ENCODE measurements around the gene LRP1B. TPM values are rescaled to one million over a fixed set of nuclear protein-coding genes. Genes with fewer than 3 reads are reported as not detected.

Gene LRP1B
- total RNA-seq, 1 donor from 2014 or later, result 1.7 TPM

DNA sequence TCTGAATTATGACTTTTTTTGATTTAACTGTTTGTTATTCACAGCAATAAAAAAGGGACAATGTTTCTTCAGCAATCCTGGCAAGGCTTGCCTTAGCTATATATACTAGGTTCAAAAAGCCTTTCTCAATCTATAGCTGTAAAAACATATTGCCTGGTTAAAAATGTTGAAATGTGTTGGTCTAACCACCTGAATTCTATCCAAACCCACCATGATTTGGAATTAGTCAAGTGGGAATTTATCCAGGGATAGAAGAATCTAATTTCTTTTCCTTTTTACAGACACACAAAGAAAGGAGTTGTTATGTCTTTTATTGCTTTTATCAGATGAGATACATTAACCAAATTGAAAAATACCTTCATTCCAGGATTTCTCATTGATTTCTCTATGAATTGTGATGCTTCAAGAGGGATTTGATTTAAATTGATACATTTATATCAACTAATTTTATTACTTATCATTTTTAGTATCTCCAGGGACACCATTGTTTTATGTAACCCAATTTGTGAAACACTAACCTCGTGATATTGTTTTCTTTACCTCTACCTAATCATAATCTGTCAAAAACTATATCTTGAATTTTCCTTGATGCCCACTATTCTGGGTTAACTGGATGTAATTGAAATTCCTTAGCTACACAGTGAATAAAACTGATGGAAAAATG lies 88.1 kb downstream of the LRP1B start:
- Mint-ChIP-seq H3K4me3 (no peak overlapping the region), H3K4me1 (peaks cover 8% of the 10 kb centered on the region), H3K27me3 (ENCODE audit: low read depth) (no peaks in the 10 kb centered on the region), H3K9me3 (no peaks in the 10 kb centered on the region), H3K36me3 (no peaks in the 10 kb centered on the region), H3K27ac (no peak overlapping the region)
- TF ChIP-seq, protein P1, sequence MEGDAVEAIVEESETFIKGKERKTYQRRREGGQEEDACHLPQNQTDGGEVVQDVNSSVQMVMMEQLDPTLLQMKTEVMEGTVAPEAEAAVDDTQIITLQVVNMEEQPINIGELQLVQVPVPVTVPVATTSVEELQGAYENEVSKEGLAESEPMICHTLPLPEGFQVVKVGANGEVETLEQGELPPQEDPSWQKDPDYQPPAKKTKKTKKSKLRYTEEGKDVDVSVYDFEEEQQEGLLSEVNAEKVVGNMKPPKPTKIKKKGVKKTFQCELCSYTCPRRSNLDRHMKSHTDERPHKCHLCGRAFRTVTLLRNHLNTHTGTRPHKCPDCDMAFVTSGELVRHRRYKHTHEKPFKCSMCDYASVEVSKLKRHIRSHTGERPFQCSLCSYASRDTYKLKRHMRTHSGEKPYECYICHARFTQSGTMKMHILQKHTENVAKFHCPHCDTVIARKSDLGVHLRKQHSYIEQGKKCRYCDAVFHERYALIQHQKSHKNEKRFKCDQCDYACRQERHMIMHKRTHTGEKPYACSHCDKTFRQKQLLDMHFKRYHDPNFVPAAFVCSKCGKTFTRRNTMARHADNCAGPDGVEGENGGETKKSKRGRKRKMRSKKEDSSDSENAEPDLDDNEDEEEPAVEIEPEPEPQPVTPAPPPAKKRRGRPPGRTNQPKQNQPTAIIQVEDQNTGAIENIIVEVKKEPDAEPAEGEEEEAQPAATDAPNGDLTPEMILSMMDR (IDR thresholded peaks at IDR 0.05; ENCODE audit: unreplicated experiment), result no peak
- DNase-seq (ENCODE audit: low spot score in 2 of 2, unreplicated experiment in 2 of 2), result no peak

DNA sequence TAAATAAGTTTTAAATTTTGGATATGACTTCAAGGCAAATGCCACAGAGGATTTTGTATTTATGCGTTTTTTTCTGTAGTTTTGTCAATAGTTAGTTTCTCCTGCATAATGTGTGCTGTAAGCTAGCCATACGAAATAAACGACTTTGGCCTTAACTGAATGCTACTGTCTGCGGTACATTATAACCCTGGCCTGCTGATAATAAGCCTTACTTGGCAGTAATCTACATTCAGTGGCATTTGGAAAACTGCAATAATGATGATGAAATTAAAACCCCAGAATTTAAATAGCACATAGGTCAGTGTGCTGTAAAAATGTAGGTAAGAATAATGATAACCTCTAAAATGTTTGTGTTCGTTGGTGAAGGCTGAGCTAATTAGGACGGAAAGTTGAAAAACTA lies 88.8 kb downstream of the LRP1B start:
- Mint-ChIP-seq H3K27me3 (ENCODE audit: low read depth) (no peaks in the 10 kb centered on the region), H3K4me3 (no peak overlapping the region), H3K9me3 (no peaks in the 10 kb centered on the region), H3K27ac (no peak overlapping the region), H3K4me1 (peaks cover 14% of the 10 kb centered on the region), H3K36me3 (no peaks in the 10 kb centered on the region)
- TF ChIP-seq, protein P1 (IDR thresholded peaks at IDR 0.05; ENCODE audit: unreplicated experiment), result no peak
- DNase-seq (ENCODE audit: low spot score in 2 of 2, unreplicated experiment in 2 of 2), result no peak

DNA sequence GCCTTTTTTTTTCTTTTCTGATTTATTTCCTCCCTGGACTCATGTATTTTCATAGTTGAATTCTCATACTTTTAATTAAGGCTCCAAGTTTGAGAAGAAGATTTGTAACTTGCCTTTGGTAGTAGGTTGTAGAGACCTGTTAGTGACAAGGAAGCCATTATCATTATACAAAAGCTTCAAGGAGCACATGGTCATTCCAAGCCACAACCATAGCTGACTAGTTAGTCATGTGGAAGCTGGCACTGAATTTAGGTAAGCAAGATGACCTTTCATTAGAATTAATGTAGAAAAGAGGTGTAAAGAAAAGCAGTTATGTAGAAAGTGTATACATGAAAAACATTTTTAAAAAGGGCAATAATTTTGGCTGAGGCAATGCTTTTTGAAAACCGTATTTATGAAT lies 89.7 kb downstream of the LRP1B start:
- H3K4me3 Mint-ChIP-seq, result no peak overlapping the region
- no peaks in the 10 kb centered on the region for H3K9me3 Mint-ChIP-seq
- no peaks in the 10 kb centered on the region for H3K36me3 Mint-ChIP-seq
- TF ChIP-seq, protein P1 (IDR thresholded peaks at IDR 0.05; ENCODE audit: unreplicated experiment), result no peak
- no peaks in the 10 kb centered on the region for H3K27me3 Mint-ChIP-seq (ENCODE audit: low read depth)
- no peak overlapping the region for H3K27ac Mint-ChIP-seq
- H3K4me1 Mint-ChIP-seq, result peaks cover 16% of the 10 kb centered on the region
- no peak for DNase-seq (ENCODE audit: low spot score in 2 of 2, unreplicated experiment in 2 of 2)

DNA sequence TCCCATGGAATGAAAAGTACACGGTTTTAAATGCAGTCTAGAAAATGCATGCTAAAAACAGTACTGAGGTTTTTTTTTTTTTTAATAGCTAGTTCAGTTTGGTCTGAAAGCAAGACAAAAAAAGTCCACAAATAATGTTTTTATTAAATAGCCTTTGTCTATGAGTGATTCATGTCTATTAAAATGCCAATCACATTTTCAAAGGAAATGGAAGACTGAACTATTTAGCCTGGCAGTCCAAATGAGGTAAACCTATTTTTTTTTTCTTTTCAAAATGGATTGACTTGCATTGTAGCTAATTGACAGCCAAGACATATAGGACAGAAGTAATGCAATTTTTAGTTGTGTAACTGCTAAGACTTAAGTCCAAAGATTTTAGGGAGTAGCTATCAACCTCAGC lies 90.3 kb downstream of the LRP1B start:
- no peaks in the 10 kb centered on the region for H3K36me3 Mint-ChIP-seq
- H3K4me3 Mint-ChIP-seq, result no peak overlapping the region
- H3K27me3 Mint-ChIP-seq (ENCODE audit: low read depth), result no peaks in the 10 kb centered on the region
- H3K4me1 Mint-ChIP-seq, result peaks cover 16% of the 10 kb centered on the region
- H3K27ac Mint-ChIP-seq, result no peak overlapping the region
- TF ChIP-seq, protein P1 (IDR thresholded peaks at IDR 0.05; ENCODE audit: unreplicated experiment), result no peak
- DNase-seq (ENCODE audit: low spot score in 2 of 2, unreplicated experiment in 2 of 2), result no peak
- no peaks in the 10 kb centered on the region for H3K9me3 Mint-ChIP-seq

DNA sequence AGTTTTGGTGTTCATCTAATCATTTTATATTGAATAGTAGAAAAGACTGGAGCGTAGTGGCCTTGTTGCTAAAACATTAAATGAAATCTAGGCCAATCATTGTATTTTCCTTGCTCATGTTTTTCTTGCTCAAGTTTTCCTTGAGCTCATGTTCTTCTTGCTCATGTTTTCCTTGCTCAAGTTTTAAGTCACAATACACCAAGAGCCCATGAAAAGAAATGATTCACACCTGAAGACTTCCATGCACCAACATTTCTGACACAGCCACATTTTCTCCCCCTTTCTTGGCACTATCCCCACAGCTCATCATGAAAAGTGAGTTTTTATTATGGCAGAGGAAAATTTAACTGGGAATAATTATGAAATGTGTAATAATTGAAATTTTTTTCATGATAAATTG lies 92.0 kb downstream of the LRP1B start:
- peaks cover 16% of the 10 kb centered on the region for H3K4me1 Mint-ChIP-seq
- no peaks in the 10 kb centered on the region for H3K36me3 Mint-ChIP-seq
- no peak overlapping the region for H3K4me3 Mint-ChIP-seq
- no peaks in the 10 kb centered on the region for H3K27me3 Mint-ChIP-seq (ENCODE audit: low read depth)
- no peak overlapping the region for H3K27ac Mint-ChIP-seq
- H3K9me3 Mint-ChIP-seq, result no peaks in the 10 kb centered on the region
- TF ChIP-seq, protein P1 (IDR thresholded peaks at IDR 0.05; ENCODE audit: unreplicated experiment), result no peak
- no peak for DNase-seq (ENCODE audit: low spot score in 2 of 2, unreplicated experiment in 2 of 2)

DNA sequence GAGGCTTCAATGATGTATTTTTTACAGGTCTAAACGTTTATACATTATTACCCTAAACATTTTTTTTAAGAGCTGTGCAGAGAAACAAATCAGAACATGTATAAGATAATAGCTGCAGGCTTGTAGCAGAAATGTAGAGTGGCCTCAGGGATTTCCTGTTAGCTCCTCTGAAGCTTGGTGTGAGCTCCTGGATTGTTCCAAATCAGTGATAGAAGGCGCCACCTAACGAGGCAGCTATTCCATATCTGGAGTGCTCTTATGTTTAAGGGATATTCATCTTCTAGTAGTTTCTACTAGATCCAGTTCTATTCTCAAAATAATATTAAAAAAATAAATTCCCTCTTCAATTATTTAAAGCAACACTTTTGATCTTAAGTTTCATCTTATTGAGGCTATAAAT lies 93.1 kb downstream of the LRP1B start:
- DNase-seq (ENCODE audit: low spot score in 2 of 2, unreplicated experiment in 2 of 2), result no peak
- H3K4me1 Mint-ChIP-seq, result peaks cover 21% of the 10 kb centered on the region
- no peaks in the 10 kb centered on the region for H3K9me3 Mint-ChIP-seq
- TF ChIP-seq, protein P1 (IDR thresholded peaks at IDR 0.05; ENCODE audit: unreplicated experiment), result no peak
- no peaks in the 10 kb centered on the region for H3K36me3 Mint-ChIP-seq
- H3K27me3 Mint-ChIP-seq (ENCODE audit: low read depth), result no peaks in the 10 kb centered on the region
- H3K4me3 Mint-ChIP-seq, result no peak overlapping the region
- no peak overlapping the region for H3K27ac Mint-ChIP-seq
